ENCODE results near the gene FIGNL2. TPM values are rescaled to one million over a fixed set of nuclear protein-coding genes. Genes with fewer than 3 reads are reported as not detected.
A peak's percentile ranks its signal among the peaks of the same experiment; 100 is the strongest.

Gene FIGNL2
- total and polyA plus RNA-seq, 8 donors = under 0.01 to 1.4 (median 0.12) TPM; not detected in 3

- WGBS, 5 donors = 83 to 92% (median 86%) methylated on average over 4 to 5 of the region's 5 CpGs
- Histone ChIP-seq H3K27me3 (peaks cover 0 to 81% (median 11%) of the 10 kb centered on the region in 3 donors), H3K36me3 (no peaks in the 10 kb centered on the region), H3K9me3 (no peaks in the 10 kb centered on the region), H3K27ac (no peak overlapping the region), H3K4me1 (peaks cover 22 to 56% (median 35%) of the 10 kb centered on the region in 4 donors), H3K4me3 (no peak overlapping the region)
- DNase-seq = no peak
- TF ChIP-seq POLR2A (IDR thresholded peaks at IDR 0.05) (no peak), POLR2AphosphoS5 (IDR thresholded peaks at IDR 0.05) (no peak), EP300 (IDR thresholded peaks at IDR 0.05) (no peak)
- TF ChIP-seq, protein P1, sequence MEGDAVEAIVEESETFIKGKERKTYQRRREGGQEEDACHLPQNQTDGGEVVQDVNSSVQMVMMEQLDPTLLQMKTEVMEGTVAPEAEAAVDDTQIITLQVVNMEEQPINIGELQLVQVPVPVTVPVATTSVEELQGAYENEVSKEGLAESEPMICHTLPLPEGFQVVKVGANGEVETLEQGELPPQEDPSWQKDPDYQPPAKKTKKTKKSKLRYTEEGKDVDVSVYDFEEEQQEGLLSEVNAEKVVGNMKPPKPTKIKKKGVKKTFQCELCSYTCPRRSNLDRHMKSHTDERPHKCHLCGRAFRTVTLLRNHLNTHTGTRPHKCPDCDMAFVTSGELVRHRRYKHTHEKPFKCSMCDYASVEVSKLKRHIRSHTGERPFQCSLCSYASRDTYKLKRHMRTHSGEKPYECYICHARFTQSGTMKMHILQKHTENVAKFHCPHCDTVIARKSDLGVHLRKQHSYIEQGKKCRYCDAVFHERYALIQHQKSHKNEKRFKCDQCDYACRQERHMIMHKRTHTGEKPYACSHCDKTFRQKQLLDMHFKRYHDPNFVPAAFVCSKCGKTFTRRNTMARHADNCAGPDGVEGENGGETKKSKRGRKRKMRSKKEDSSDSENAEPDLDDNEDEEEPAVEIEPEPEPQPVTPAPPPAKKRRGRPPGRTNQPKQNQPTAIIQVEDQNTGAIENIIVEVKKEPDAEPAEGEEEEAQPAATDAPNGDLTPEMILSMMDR (IDR thresholded peaks at IDR 0.05) = no peak
- intact Hi-C loops (cut with DNase I; ENCODE audit: low total_unique reads) = no loop called here
Observed at GRCh38 chr12:51818086-51818485, 30.4 kb downstream of the FIGNL2 start.

DNA sequence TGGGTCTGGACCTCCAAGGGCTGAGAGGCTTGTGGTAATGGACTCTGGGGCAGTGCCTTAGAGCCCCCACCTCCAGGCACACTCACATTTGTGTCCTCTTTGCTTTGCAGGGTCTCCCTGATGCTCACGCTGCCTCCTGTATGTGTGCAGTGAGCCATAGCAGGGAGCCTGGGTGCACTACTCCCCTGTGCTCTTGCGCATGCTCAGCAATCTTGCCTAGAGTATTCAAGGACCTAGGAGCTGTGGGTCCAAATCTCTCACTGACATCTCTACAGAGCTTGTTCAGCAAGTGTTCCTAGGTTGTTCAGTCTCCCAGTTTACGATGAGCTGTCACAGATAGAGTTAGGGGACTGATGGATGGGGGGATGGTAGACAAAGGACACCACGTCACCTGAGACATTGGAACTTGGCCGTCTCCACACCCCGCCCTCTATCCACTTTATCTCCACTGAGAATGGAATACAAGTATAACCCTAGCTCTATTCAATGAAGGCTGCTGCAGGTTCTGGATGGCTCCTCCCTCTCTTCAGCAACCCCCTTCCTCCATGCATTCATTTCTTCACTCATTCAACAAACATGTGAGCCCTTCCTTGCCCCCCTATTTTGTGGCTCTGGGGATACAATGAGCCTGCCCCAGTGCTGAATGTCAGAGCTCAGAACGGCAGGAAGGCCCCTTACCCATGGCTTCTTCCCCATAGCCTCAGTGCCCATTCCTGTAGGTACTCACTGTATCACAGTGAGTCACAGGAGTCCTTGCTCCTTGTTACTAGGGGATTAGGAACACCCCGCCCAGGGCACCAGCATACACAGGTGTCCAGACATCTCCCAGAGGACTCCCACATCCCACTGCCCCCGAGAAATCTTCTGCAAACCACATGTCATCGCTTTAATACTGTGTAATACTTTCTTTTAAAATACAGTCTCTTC, 31.2 kb downstream of the FIGNL2 start:
- Histone ChIP-seq H3K36me3 (no peaks in the 10 kb centered on the region), H3K4me3 (no peak overlapping the region), H3K27me3 (peaks cover 0 to 77% (median 11%) of the 10 kb centered on the region in 3 donors), H3K9me3 (no peaks in the 10 kb centered on the region), H3K27ac (no peak overlapping the region), H3K4me1 (peaks cover 22 to 55% (median 34%) of the 10 kb centered on the region in 4 donors)
- 71 to 85% (median 81%) methylated on average over 10 of the region's 10 CpGs for WGBS, 5 donors
- DNase-seq = no peak
- intact Hi-C loops (cut with DNase I; ENCODE audit: low total_unique reads) = no loop called here
- TF ChIP-seq POLR2AphosphoS5 (IDR thresholded peaks at IDR 0.05) (no peak), POLR2A (IDR thresholded peaks at IDR 0.05) (no peak), EP300 (IDR thresholded peaks at IDR 0.05) (no peak)
- TF ChIP-seq, protein P1 (IDR thresholded peaks at IDR 0.05) = no peak

DNA sequence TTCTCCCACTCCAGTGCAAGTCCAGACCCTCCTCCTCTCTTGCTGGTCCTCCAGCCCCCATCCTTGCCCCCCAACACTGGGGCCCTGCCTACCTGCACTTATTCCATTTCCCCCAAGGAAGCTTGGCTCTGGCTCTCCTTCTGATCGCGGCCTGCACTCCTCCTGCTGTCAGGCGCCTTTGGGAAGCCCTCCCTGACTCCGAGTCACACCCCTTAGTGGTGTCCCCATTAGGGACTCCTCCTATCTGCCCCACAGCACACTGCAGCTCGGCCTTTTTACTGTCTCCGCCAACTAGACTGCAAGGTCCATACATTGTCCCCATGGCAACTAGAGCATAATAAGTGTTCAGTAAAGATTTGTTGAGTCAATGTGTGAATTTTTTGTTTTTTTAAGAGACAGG, 32.9 kb downstream of the FIGNL2 start:
- no peaks in the 10 kb centered on the region for H3K9me3 ChIP-seq
- H3K4me3 ChIP-seq = no peak overlapping the region
- H3K27ac ChIP-seq = no peak overlapping the region
- no peaks in the 10 kb centered on the region for H3K36me3 ChIP-seq
- 87 to 93% (median 92%) methylated on average over 6 of the region's 6 CpGs for WGBS, 5 donors
- intact Hi-C loops (cut with DNase I; ENCODE audit: low total_unique reads) = no loop called here
- H3K4me1 ChIP-seq = peaks cover 18 to 39% (median 24%) of the 10 kb centered on the region in 4 donors
- peaks cover 0 to 59% (median 5%) of the 10 kb centered on the region in 3 donors for H3K27me3 ChIP-seq
- TF ChIP-seq POLR2A (IDR thresholded peaks at IDR 0.05) (no peak), POLR2AphosphoS5 (IDR thresholded peaks at IDR 0.05) (no peak), EP300 (IDR thresholded peaks at IDR 0.05) (no peak)
- TF ChIP-seq, protein P1 (IDR thresholded peaks at IDR 0.05) = no peak
- no peak for DNase-seq

DNA sequence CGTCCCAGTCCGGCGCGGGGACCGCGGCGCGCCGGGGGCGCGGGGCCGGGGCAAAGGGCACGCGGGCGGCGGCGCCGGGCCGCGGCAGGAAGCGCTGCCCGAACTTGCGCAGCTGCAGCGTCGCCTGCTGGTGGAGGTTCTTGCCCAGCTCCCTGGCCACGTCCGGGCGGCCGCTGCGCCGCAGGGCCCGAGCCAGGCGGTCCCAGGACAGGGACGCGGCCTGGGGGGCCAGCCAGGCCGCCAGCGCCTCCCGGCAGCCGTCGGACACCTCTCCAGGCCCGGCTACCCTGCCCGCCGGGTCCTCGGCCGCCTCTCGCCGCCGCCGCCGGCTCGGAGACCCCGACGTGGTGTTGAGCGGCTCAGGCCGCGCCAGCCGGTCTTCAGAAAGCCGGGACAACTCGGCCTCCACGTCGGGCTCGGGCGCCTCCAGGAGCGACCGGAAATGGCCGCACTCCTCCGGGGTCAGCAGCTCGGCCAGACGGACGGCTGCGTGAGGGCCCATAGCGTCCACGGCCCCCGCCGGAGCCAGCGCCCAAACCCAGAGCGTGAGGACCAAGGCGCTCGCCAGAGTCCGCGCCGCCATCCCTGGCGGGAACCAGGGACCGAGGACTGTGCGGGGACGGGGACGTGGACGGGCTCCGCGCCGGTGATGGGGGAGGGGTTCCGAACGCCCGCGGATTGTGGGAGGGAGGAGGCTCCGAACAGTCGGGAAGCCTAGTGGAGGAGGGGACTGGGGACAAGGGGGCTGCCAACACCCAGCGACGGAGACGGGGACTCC, 34.0 kb downstream of the FIGNL2 start:
- DNase-seq = peak; percentile 75 to 95
- Histone ChIP-seq H3K9me3 (no peaks in the 10 kb centered on the region), H3K4me3 (peak overlapping the region; percentile 52 to 65 (median 60)), H3K27ac (peak overlapping the region; percentile 72 to 88 (median 85)), H3K36me3 (no peaks in the 10 kb centered on the region), H3K4me1 (peaks cover 11 to 28% (median 13%) of the 10 kb centered on the region in 4 donors), H3K27me3 (peaks cover 0 to 49% (median 5%) of the 10 kb centered on the region in 3 donors)
- TF ChIP-seq EP300 (IDR thresholded peaks at IDR 0.05) = no peak
- TF ChIP-seq, protein P1 (IDR thresholded peaks at IDR 0.05) = peak in 2 of 7 experiments; percentile 50 to 77
- peak in 1 of 3 donors; percentile 32 for TF ChIP-seq POLR2AphosphoS5 (IDR thresholded peaks at IDR 0.05)
- TF ChIP-seq POLR2A (IDR thresholded peaks at IDR 0.05) = no peak
- WGBS, 5 donors = 3 to 13% (median 4%) methylated on average over 16 to 100 of the region's 100 CpGs
- intact Hi-C loops (cut with DNase I; ENCODE audit: low total_unique reads) = no loop called here
